HepG2 (cell line): ENCODE results near the gene ATRAID. TPM values are rescaled to one million over a fixed set of nuclear protein-coding genes. Genes with fewer than 3 reads are reported as not detected.
A peak's percentile ranks its signal among the peaks of the same experiment; 100 is the strongest.

Experiments used
- ATRX ChIP-seq: sonication (generic); formaldehyde crosslinking; IDR thresholded peaks from 2 replicates; pipeline ENCODE4 v1.4.0; 2020; ENCODE audit warnings: missing genetic modification reagents, borderline replicate concordance
- HMGA1 ChIP-seq: sonication (generic); formaldehyde crosslinking; conservative IDR thresholded peaks from 2 replicates; pipeline ENCODE4 v1.4.0; 2020; ENCODE audit warnings: missing genetic modification reagents
- HOXA9 ChIP-seq: sonication (generic); formaldehyde crosslinking; IDR thresholded peaks from 2 replicates; pipeline ENCODE4 v1.8.1; 2022; ENCODE audit warnings: missing genetic modification reagents, mild to moderate bottlenecking, moderate library complexity, borderline replicate concordance
- MATR3 ChIP-seq: sonication (generic); formaldehyde crosslinking; IDR thresholded peaks from 2 replicates; pipeline ENCODE4 v1.4.0; 2020; ENCODE audit warnings: missing genetic modification reagents
- REPIN1 ChIP-seq: sonication (generic); formaldehyde crosslinking; IDR thresholded peaks from 2 replicates; pipeline ENCODE4 v1.8.0; 2022; ENCODE audit warnings: missing genetic modification reagents, low read depth, mild to moderate bottlenecking, borderline replicate concordance
- SNAI1 ChIP-seq: sonication (generic); formaldehyde crosslinking; IDR thresholded peaks from 2 replicates; pipeline ENCODE4 v1.5.0; 2020; ENCODE audit warnings: mild to moderate bottlenecking, missing genetic modification reagents, borderline replicate concordance
- TAF1 ChIP-seq: sonication (generic); formaldehyde crosslinking; IDR thresholded peaks from 2 replicates; pipeline ENCODE4 v1.4.0; 2020; ENCODE audit warnings: missing genetic modification reagents
- ZFP37 ChIP-seq: sonication (generic); formaldehyde crosslinking; IDR thresholded peaks from 2 replicates; pipeline ENCODE4 v1.4.0; 2020; ENCODE audit warnings: missing genetic modification reagents, borderline replicate concordance
- ZMYM3 ChIP-seq: sonication (generic); formaldehyde crosslinking; IDR thresholded peaks from 2 replicates; pipeline ENCODE4 v1.5.1; 2020; ENCODE audit warnings: mild to moderate bottlenecking, missing genetic modification reagents
- ZNF136 ChIP-seq: sonication (generic); formaldehyde crosslinking; IDR thresholded peaks from 2 replicates; pipeline ENCODE4 v1.8.1; 2022; ENCODE audit warnings: low read depth, mild to moderate bottlenecking, moderate library complexity, missing genetic modification reagents
- ZNF235 ChIP-seq: sonication (generic); formaldehyde crosslinking; IDR thresholded peaks from 2 replicates; pipeline ENCODE4 v1.8.1; 2023; ENCODE audit warnings: mild to moderate bottlenecking, missing genetic modification reagents, borderline replicate concordance
- ZNF282 ChIP-seq: fragments of 450-650 bp; IDR thresholded peaks from 2 replicates; pipeline ENCODE4 v1.6.1; 2018; ENCODE audit not compliant: partially characterized antibody
- ZNF512B ChIP-seq: sonication (generic); formaldehyde crosslinking; IDR thresholded peaks from 2 replicates; pipeline ENCODE4 v1.5.1; 2020; ENCODE audit warnings: missing genetic modification reagents, mild to moderate bottlenecking, borderline replicate concordance
- ZNF552 ChIP-seq: sonication (generic); formaldehyde crosslinking; IDR thresholded peaks from 2 replicates; pipeline ENCODE4 v1.9.0; 2022; ENCODE audit warnings: missing genetic modification reagents, mild to moderate bottlenecking, borderline replicate concordance
- ZNF556 ChIP-seq: sonication (generic); formaldehyde crosslinking; IDR thresholded peaks from 2 replicates; pipeline ENCODE4 v1.4.0; 2020; ENCODE audit warnings: mild to moderate bottlenecking, missing genetic modification reagents, borderline replicate concordance
- ZNF577 ChIP-seq: sonication (generic); formaldehyde crosslinking; IDR thresholded peaks from 2 replicates; pipeline ENCODE4 v1.4.0; 2020; ENCODE audit warnings: mild to moderate bottlenecking, low read depth, missing genetic modification reagents, borderline replicate concordance
- ZNF614 ChIP-seq: IDR thresholded peaks from 2 replicates; pipeline ENCODE4 v1.6.1; 2018; ENCODE audit warnings: missing biosample characterization, missing genetic modification reagents, inconsistent platforms, borderline replicate concordance
- ZNF670 ChIP-seq: sonication (generic); formaldehyde crosslinking; IDR thresholded peaks from 2 replicates; pipeline ENCODE4 v1.8.0; 2022; ENCODE audit warnings: mild to moderate bottlenecking, missing genetic modification reagents, borderline replicate concordance
- ZNF883 ChIP-seq: sonication (generic); formaldehyde crosslinking; IDR thresholded peaks from 2 replicates; pipeline ENCODE4 v1.5.1; 2020; ENCODE audit warnings: mild to moderate bottlenecking, missing genetic modification reagents; ENCODE audit errors: not compliant biosample characterization
- polyA plus RNA-seq, 8 experiments: library from polyadenylated mRNA; depleted of rRNA in 3 of 8; stranded (reverse) in 7 of 8; unstranded in 1 of 8; fragments of >200 nt; fragmentation: Illumina TruSeq in 4 of 8; extraction: Trizol in 4 of 8; gene quantifications; 2 replicates each; pipeline versions ENCODE4 v1.2.1 to v1.2.3, GENCODE V29; 2011 to 2016; ENCODE audit warnings: low read depth in 4 of 8, missing spikeins in 1 of 8, mixed read lengths in 1 of 8; ENCODE audit not compliant: insufficient read depth in 1 of 8
- total RNA-seq, 5 experiments: library from RNA; depleted of rRNA; stranded (reverse); fragments of >200 nt; fragmentation: Illumina TruSeq; extraction: Trizol; gene quantifications; 2 replicates each; pipeline ENCODE4 v1.2.3, GENCODE V29; 2016; ENCODE audit warnings: low read depth in 1 of 5
- TF ChIP-seq, protein P1 (sequence below): sonication (generic); formaldehyde crosslinking; IDR thresholded peaks from 2 replicates; pipeline ENCODE4 v1.5.0; 2020; ENCODE audit warnings: mild to moderate bottlenecking, missing genetic modification reagents
- TF ChIP-seq, protein P2 (sequence below): sonication (generic); formaldehyde crosslinking; IDR thresholded peaks from 2 replicates; pipeline ENCODE4 v1.5.0; 2020; ENCODE audit warnings: missing genetic modification reagents
- TF ChIP-seq, protein P3 (sequence below): sonication (generic); formaldehyde crosslinking; IDR thresholded peaks from 2 replicates; pipeline ENCODE4 v1.4.0; 2020; ENCODE audit warnings: missing genetic modification reagents

The ATRAID gene
- total and polyA plus RNA-seq, 2 of the 13 experiments (the other 11 are each of a cell fraction or from before 2014, with no cell fraction given) = 207 to 382 TPM

DNA sequence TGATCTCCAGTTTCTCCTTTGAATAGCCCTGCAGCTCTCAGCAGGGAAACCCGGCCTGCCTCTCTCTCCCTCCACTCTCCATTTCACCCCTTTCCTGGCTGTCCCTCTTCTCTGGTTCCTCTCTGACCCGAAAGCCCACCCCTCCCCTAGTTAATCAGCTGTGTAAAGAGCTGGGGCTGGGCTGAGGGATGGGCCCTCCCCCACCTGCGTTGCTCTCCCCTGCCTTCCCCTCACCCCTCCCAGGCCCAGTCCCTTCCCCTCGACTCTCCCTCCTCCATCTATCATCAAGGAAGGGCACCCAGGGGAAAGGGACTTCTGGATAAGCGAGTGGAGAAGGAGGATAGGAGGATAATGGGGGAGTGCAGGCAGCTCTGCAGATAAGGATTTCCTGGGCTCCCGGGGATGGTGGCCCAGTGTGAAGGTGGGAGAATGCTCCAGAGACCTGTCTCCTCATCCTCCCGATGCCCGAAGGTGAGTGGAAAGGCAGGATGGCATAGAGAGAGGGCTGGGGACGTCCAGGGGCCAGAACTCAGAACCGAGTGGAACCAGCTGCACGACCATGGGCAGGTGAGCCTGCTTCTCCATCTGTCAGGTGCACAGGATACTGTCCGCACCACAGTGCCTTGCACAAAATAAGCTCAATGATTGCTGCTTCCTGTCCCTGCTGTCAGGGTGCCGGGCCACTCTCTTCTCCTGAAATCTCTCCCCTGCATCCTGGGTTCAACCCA, 39.0 kb downstream of the ATRAID start (continued):
- TF ChIP-seq HOXA9 (CRISPR knock-in tag) (0 out of 2 replicates have a peak, but pooled peaks have one; percentile 32), MATR3 (CRISPR knock-in tag) (0 out of 2 replicates have a peak, but pooled peaks have one; percentile 38), ZNF136 (CRISPR knock-in tag) (no peak), ZFP37 (no peak), ZMYM3 (CRISPR knock-in tag) (0 out of 2 replicates have a peak, but pooled peaks have one; percentile 0), ZNF556 (CRISPR knock-in tag) (peak; percentile 32; the same call in 1 of the 2 replicates), ZNF552 (CRISPR knock-in tag) (no peak), ZNF235 (CRISPR knock-in tag) (no peak), HMGA1 (CRISPR knock-in tag) (no peak), ZNF282 (no peak), ZNF883 (CRISPR knock-in tag) (no peak), ZNF512B (CRISPR knock-in tag) (peak; percentile 21; the same call in 1 of the 2 replicates), TAF1 (CRISPR knock-in tag) (no peak), ZNF577 (CRISPR knock-in tag) (no peak), ATRX (no peak), SNAI1 (CRISPR knock-in tag) (no peak), ZNF670 (no peak), REPIN1 (CRISPR knock-in tag) (no peak), ZNF614 (CRISPR knock-in tag) (no peak)
- TF ChIP-seq, protein P1, sequence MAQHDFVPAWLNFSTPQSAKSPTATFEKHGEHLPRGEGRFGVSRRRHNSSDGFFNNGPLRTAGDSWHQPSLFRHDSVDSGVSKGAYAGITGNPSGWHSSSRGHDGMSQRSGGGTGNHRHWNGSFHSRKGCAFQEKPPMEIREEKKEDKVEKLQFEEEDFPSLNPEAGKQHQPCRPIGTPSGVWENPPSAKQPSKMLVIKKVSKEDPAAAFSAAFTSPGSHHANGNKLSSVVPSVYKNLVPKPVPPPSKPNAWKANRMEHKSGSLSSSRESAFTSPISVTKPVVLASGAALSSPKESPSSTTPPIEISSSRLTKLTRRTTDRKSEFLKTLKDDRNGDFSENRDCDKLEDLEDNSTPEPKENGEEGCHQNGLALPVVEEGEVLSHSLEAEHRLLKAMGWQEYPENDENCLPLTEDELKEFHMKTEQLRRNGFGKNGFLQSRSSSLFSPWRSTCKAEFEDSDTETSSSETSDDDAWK (CRISPR knock-in tag) = no peak
- TF ChIP-seq, protein P2, sequence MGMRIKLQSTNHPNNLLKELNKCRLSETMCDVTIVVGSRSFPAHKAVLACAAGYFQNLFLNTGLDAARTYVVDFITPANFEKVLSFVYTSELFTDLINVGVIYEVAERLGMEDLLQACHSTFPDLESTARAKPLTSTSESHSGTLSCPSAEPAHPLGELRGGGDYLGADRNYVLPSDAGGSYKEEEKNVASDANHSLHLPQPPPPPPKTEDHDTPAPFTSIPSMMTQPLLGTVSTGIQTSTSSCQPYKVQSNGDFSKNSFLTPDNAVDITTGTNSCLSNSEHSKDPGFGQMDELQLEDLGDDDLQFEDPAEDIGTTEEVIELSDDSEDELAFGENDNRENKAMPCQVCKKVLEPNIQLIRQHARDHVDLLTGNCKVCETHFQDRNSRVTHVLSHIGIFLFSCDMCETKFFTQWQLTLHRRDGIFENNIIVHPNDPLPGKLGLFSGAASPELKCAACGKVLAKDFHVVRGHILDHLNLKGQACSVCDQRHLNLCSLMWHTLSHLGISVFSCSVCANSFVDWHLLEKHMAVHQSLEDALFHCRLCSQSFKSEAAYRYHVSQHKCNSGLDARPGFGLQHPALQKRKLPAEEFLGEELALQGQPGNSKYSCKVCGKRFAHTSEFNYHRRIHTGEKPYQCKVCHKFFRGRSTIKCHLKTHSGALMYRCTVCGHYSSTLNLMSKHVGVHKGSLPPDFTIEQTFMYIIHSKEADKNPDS = no peak
- TF ChIP-seq, protein P3, sequence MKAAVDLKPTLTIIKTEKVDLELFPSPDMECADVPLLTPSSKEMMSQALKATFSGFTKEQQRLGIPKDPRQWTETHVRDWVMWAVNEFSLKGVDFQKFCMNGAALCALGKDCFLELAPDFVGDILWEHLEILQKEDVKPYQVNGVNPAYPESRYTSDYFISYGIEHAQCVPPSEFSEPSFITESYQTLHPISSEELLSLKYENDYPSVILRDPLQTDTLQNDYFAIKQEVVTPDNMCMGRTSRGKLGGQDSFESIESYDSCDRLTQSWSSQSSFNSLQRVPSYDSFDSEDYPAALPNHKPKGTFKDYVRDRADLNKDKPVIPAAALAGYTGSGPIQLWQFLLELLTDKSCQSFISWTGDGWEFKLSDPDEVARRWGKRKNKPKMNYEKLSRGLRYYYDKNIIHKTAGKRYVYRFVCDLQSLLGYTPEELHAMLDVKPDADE = 0 out of 2 replicates have a peak, but pooled peaks have one; percentile 46
